ENCODE results near the gene FBXO4.
"Not testable (repeated sequence)": the region's sequence is repeated elsewhere in the genome, so short reads cannot be mapped to it uniquely, and the experiment has no call there.

The FBXO4 gene

GRCh38 chr5:41927604-41928003 is 2.5 kb downstream of the FBXO4 start:
- no peaks in the 10 kb centered on the region for H3K36me3 ChIP-seq (ENCODE audit: control insufficient read depth, low read depth, low read length)
- no peaks in the 10 kb centered on the region for H3K4me1 ChIP-seq (ENCODE audit: control insufficient read depth, low read depth, low read length)
- H3K27me3 ChIP-seq (ENCODE audit: control insufficient read depth, insufficient read depth, low read length): no peaks in the 10 kb centered on the region
- H3K4me3 ChIP-seq (ENCODE audit: low read length): no peak overlapping the region
- no peak overlapping the region for H3K27ac ChIP-seq (ENCODE audit: low read length)
- H3K9ac ChIP-seq (ENCODE audit: low read length): no peak overlapping the region
- H3K9me3 ChIP-seq (ENCODE audit: control insufficient read depth, low read depth, low read length): no peaks in the 10 kb centered on the region

- no peaks in the 10 kb centered on the region for H3K27me3 ChIP-seq (ENCODE audit: control insufficient read depth, insufficient read depth, low read length)
- H3K9me3 ChIP-seq (ENCODE audit: control insufficient read depth, low read depth, low read length): no peaks in the 10 kb centered on the region
- no peak overlapping the region for H3K4me3 ChIP-seq (ENCODE audit: low read length)
- no peak overlapping the region for H3K9ac ChIP-seq (ENCODE audit: low read length)
- H3K36me3 ChIP-seq (ENCODE audit: control insufficient read depth, low read depth, low read length): no peaks in the 10 kb centered on the region
- H3K4me1 ChIP-seq (ENCODE audit: control insufficient read depth, low read depth, low read length): no peaks in the 10 kb centered on the region
- no peak overlapping the region for H3K27ac ChIP-seq (ENCODE audit: low read length)
These were observed 4.0 kb downstream of the FBXO4 start for GRCh38 chr5:41929035-41929434.

- H3K9ac ChIP-seq (ENCODE audit: low read length): no peak overlapping the region
- H3K4me1 ChIP-seq (ENCODE audit: control insufficient read depth, low read depth, low read length): no peaks in the 10 kb centered on the region
- no peaks in the 10 kb centered on the region for H3K27me3 ChIP-seq (ENCODE audit: control insufficient read depth, insufficient read depth, low read length)
- no peak overlapping the region for H3K27ac ChIP-seq (ENCODE audit: low read length)
- H3K36me3 ChIP-seq (ENCODE audit: control insufficient read depth, low read depth, low read length): no peaks in the 10 kb centered on the region
- H3K9me3 ChIP-seq (ENCODE audit: control insufficient read depth, low read depth, low read length): no peaks in the 10 kb centered on the region
- H3K4me3 ChIP-seq (ENCODE audit: low read length): no peak overlapping the region
These were observed 7.7 kb downstream of the FBXO4 start for GRCh38 chr5:41932770-41933169.

DNA sequence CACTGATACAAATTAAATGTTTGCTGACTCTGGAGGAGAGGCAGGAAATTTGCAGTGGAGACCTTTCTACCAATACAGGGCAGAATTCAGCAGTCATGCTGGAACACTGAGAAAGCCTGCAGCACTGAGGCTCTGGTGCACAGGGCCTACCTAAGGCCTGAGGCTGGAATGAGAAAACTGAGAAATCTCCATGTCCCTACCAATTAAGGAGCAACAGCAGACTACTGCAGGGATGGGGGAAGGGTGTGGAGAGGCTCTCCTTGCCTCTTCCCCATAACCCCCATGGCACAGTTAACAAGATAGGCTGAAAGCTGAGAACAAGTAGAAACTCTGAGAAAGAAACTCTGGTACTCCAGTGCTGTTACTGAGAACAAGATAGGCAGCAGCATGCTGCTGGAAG is 10.5 kb downstream of the FBXO4 start:
- Histone ChIP-seq H3K9me3 (ENCODE audit: control insufficient read depth, low read depth, low read length) (no peaks in the 10 kb centered on the region), H3K36me3 (ENCODE audit: control insufficient read depth, low read depth, low read length) (no peaks in the 10 kb centered on the region)

DNA sequence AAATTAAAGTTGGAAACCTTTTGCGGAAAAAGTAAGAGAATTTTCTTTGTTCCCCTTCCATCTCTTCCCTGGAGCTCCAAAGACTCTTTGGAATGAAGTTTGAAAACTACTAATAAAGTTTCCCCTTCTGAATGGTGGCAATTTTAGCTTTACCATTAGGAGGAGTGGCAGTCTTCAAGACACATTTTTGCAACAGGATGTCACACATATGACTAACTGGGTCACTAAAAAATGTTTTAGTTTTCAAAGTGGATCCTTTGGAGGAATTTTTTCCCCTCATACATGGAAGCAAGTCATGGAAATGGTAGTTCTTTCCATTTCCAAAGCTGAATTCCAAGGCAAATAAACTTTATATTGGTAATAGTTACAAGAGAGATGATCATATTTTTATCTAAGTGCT is 15.6 kb downstream of the FBXO4 start:
- no peaks in the 10 kb centered on the region for H3K4me1 ChIP-seq (ENCODE audit: control insufficient read depth, low read depth, low read length)
- H3K27ac ChIP-seq (ENCODE audit: low read length): no peak overlapping the region
- H3K4me3 ChIP-seq (ENCODE audit: low read length): no peak overlapping the region
- no peaks in the 10 kb centered on the region for H3K27me3 ChIP-seq (ENCODE audit: control insufficient read depth, insufficient read depth, low read length)
- no peak overlapping the region for H3K9ac ChIP-seq (ENCODE audit: low read length)
- H3K36me3 ChIP-seq (ENCODE audit: control insufficient read depth, low read depth, low read length): no peaks in the 10 kb centered on the region
- no peaks in the 10 kb centered on the region for H3K9me3 ChIP-seq (ENCODE audit: control insufficient read depth, low read depth, low read length)

More for the DNA sequence above, 10.5 kb downstream of the FBXO4 start:
- Histone ChIP-seq H3K27ac (ENCODE audit: low read length) (no peak overlapping the region), H3K9ac (ENCODE audit: low read length) (no peak overlapping the region), H3K27me3 (ENCODE audit: control insufficient read depth, insufficient read depth, low read length) (no peaks in the 10 kb centered on the region), H3K4me3 (ENCODE audit: low read length) (no peak overlapping the region), H3K4me1 (ENCODE audit: control insufficient read depth, low read depth, low read length) (no peaks in the 10 kb centered on the region)

GRCh38 chr5:41945332-41945955 is 20.4 kb downstream of the FBXO4 start:
- not testable (repeated sequence) for H3K27ac ChIP-seq (ENCODE audit: low read length); H3K9ac ChIP-seq (ENCODE audit: low read length); H3K36me3 ChIP-seq (ENCODE audit: control insufficient read depth, low read depth, low read length); H3K9me3 ChIP-seq (ENCODE audit: control insufficient read depth, low read depth, low read length); H3K27me3 ChIP-seq (ENCODE audit: control insufficient read depth, insufficient read depth, low read length); H3K4me1 ChIP-seq (ENCODE audit: control insufficient read depth, low read depth, low read length); H3K4me3 ChIP-seq (ENCODE audit: low read length)

GRCh38 chr5:41951224-41951623 is 26.1 kb downstream of the FBXO4 start:
- no peak overlapping the region for H3K4me3 ChIP-seq (ENCODE audit: low read length)
- no peak overlapping the region for H3K9ac ChIP-seq (ENCODE audit: low read length)
- H3K9me3 ChIP-seq (ENCODE audit: control insufficient read depth, low read depth, low read length): no peaks in the 10 kb centered on the region
- no peak overlapping the region for H3K27ac ChIP-seq (ENCODE audit: low read length)
- no peaks in the 10 kb centered on the region for H3K27me3 ChIP-seq (ENCODE audit: control insufficient read depth, insufficient read depth, low read length)
- no peaks in the 10 kb centered on the region for H3K36me3 ChIP-seq (ENCODE audit: control insufficient read depth, low read depth, low read length)
- no peaks in the 10 kb centered on the region for H3K4me1 ChIP-seq (ENCODE audit: control insufficient read depth, low read depth, low read length)

GRCh38 chr5:41954286-41954685 is 29.2 kb downstream of the FBXO4 start:
- H3K4me3 ChIP-seq (ENCODE audit: low read length): no peak overlapping the region
- H3K4me1 ChIP-seq (ENCODE audit: control insufficient read depth, low read depth, low read length): no peaks in the 10 kb centered on the region
- no peaks in the 10 kb centered on the region for H3K9me3 ChIP-seq (ENCODE audit: control insufficient read depth, low read depth, low read length)
- H3K36me3 ChIP-seq (ENCODE audit: control insufficient read depth, low read depth, low read length): no peaks in the 10 kb centered on the region
- H3K9ac ChIP-seq (ENCODE audit: low read length): no peak overlapping the region
- no peak overlapping the region for H3K27ac ChIP-seq (ENCODE audit: low read length)
- no peaks in the 10 kb centered on the region for H3K27me3 ChIP-seq (ENCODE audit: control insufficient read depth, insufficient read depth, low read length)

DNA sequence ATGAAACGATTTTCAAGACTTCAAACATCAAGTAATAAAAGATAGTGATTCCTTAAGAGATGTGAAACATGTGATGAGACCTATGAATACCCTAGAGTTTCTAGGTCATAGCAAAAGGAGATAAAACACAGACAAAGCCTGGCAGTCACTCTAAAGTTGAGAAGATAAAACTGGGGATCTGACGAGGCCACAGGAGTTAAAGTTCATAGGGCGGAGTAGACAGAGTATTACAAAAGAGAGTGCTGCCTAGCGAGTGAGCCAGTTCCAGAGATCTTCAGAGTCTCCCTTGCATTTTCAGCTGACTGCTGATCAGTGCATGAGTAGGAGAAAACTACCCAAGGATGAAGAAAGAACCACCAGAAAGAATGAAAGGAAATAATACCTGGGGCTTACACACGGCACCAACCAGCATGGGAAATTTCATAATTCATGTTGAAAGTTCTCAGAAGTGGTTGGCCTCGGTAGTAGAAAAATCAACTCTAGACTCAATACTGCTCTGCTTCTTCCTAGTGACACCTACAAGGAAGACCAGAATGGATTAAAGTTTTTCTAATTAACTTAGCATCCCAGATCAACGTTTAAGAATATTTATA is 30.4 kb downstream of the FBXO4 start:
- Histone ChIP-seq H3K27ac (ENCODE audit: low read length) (no peak overlapping the region), H3K27me3 (ENCODE audit: control insufficient read depth, insufficient read depth, low read length) (no peaks in the 10 kb centered on the region), H3K4me3 (ENCODE audit: low read length) (no peak overlapping the region), H3K9me3 (ENCODE audit: control insufficient read depth, low read depth, low read length) (no peaks in the 10 kb centered on the region), H3K36me3 (ENCODE audit: control insufficient read depth, low read depth, low read length) (no peaks in the 10 kb centered on the region), H3K4me1 (ENCODE audit: control insufficient read depth, low read depth, low read length) (no peaks in the 10 kb centered on the region), H3K9ac (ENCODE audit: low read length) (no peak overlapping the region)

DNA sequence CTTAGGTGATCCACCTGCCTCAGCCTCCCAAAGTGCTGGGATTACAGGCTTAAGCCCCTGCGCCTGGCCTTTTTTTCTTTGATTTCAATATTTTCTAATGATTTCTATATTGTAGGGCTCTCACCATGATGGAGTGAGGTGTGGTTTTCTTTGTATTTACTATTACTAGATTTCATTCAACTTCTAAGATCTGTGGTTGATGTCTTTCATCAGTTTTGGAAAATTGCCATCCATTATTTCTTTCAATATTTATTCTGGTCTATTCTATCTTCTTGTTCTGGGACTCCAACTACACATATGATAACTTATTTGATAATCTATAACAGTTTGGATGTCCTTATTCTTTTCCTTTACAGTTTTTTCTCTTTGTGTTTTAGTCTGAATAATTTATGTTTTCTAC is 31.9 kb downstream of the FBXO4 start:
- Histone ChIP-seq H3K27ac (ENCODE audit: low read length) (no peak overlapping the region), H3K36me3 (ENCODE audit: control insufficient read depth, low read depth, low read length) (no peaks in the 10 kb centered on the region), H3K9ac (ENCODE audit: low read length) (no peak overlapping the region), H3K4me3 (ENCODE audit: low read length) (no peak overlapping the region), H3K4me1 (ENCODE audit: control insufficient read depth, low read depth, low read length) (no peaks in the 10 kb centered on the region), H3K9me3 (ENCODE audit: control insufficient read depth, low read depth, low read length) (peaks cover 5% of the 10 kb centered on the region), H3K27me3 (ENCODE audit: control insufficient read depth, insufficient read depth, low read length) (no peaks in the 10 kb centered on the region)

DNA sequence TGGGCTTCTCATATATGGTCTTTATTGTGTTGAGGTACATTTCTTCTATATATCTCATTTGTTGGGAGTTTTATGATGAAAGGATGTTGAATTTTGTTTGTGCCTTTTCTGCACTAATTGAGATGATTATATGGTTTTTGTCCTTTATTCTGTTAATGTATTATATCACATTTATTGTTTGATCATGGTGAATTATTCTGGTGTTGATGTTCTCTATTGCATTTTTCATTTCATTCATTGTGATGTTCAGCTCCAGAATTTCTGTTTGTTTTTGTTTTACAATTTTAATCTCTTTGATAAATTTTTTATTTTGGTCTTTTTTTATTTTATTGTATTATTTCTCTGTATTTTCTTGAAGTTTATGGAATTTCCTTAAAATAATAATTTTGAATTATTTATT is 35.4 kb downstream of the FBXO4 start:
- H3K9ac ChIP-seq (ENCODE audit: low read length): no peak overlapping the region
- H3K9me3 ChIP-seq (ENCODE audit: control insufficient read depth, low read depth, low read length): peaks cover 5% of the 10 kb centered on the region
- H3K27me3 ChIP-seq (ENCODE audit: control insufficient read depth, insufficient read depth, low read length): no peaks in the 10 kb centered on the region
- H3K4me3 ChIP-seq (ENCODE audit: low read length): no peak overlapping the region
- no peaks in the 10 kb centered on the region for H3K4me1 ChIP-seq (ENCODE audit: control insufficient read depth, low read depth, low read length)
- H3K36me3 ChIP-seq (ENCODE audit: control insufficient read depth, low read depth, low read length): no peaks in the 10 kb centered on the region
- H3K27ac ChIP-seq (ENCODE audit: low read length): no peak overlapping the region

GRCh38 chr5:41961736-41962135 is 36.7 kb downstream of the FBXO4 start:
- no peak overlapping the region for H3K27ac ChIP-seq (ENCODE audit: low read length)
- peaks cover 5% of the 10 kb centered on the region for H3K9me3 ChIP-seq (ENCODE audit: control insufficient read depth, low read depth, low read length)
- no peak overlapping the region for H3K9ac ChIP-seq (ENCODE audit: low read length)
- H3K36me3 ChIP-seq (ENCODE audit: control insufficient read depth, low read depth, low read length): no peaks in the 10 kb centered on the region
- no peaks in the 10 kb centered on the region for H3K4me1 ChIP-seq (ENCODE audit: control insufficient read depth, low read depth, low read length)
- no peak overlapping the region for H3K4me3 ChIP-seq (ENCODE audit: low read length)
- H3K27me3 ChIP-seq (ENCODE audit: control insufficient read depth, insufficient read depth, low read length): no peaks in the 10 kb centered on the region

Measured in iPS-18a (cell line).